H1 (cell line): ENCODE results near the gene ZNF212. TPM values are rescaled to one million over a fixed set of nuclear protein-coding genes. Genes with fewer than 3 reads are reported as not detected.

Source experiments
- CTCF ChIA-PET: fragments of 300-600 bp; sonication (Branson Sonifier 250); formaldehyde crosslinking; loops from one replicate; lab custom pipeline; 2021; ENCODE audit not compliant: partially characterized antibody; lab: Charles Lee
- POLR2A ChIA-PET: fragments of 300-600 bp; sonication (Branson Sonifier 250); formaldehyde crosslinking; loops from one replicate; lab custom pipeline; 2021; ENCODE audit warnings: inconsistent platforms; ENCODE audit not compliant: partially characterized antibody; lab: Charles Lee
- DNase-seq, 2 experiments: peaks; one replicate each; pipeline versions ENCODE4 v3.0.0 to v3.0.0-alpha.2; 2010 to 2022; ENCODE audit warnings: low spot score in 2 of 2, low read depth in 1 of 2, mixed read lengths in 1 of 2
- FAIRE-seq: peaks from 2 replicates; lab custom pipeline; 2011; peaks lifted over from hg19 to GRCh38; lab: Jason Lieb, UNC
- H2AFZ ChIP-seq: 2 replicates; pipeline ENCODE4 v1.8.1; 2012; ENCODE audit warnings: low read length, inconsistent platforms
- H2AK5ac ChIP-seq: 2 replicates; pipeline ENCODE4 v1.6.1; 2013; ENCODE audit warnings: low read depth, low read length
- H2BK120ac ChIP-seq: replicated peaks from 2 replicates; pipeline ENCODE3; 2013; ENCODE audit warnings: low read depth, low read length, inconsistent platforms
- H2BK12ac ChIP-seq: 2 replicates; pipeline ENCODE4 v1.6.1; 2013; ENCODE audit warnings: low read depth, low read length
- H2BK15ac ChIP-seq: 2 replicates; pipeline ENCODE4 v1.6.1; 2013; ENCODE audit warnings: low read length
- H2BK20ac ChIP-seq: 2 replicates; pipeline ENCODE4 v1.6.1; 2013; ENCODE audit warnings: low read length
- H2BK5ac ChIP-seq: 2 replicates; pipeline ENCODE4 v1.6.1; 2013; ENCODE audit warnings: low read depth, low read length
- H3K14ac ChIP-seq: 2 replicates; pipeline ENCODE4 v1.6.1; 2013; ENCODE audit warnings: inconsistent platforms; ENCODE audit not compliant: insufficient read length
- H3K18ac ChIP-seq: 2 replicates; pipeline ENCODE4 v1.6.1; 2013; ENCODE audit warnings: low read length; ENCODE audit errors: extremely low read depth
- H3K23ac ChIP-seq: 2 replicates; pipeline ENCODE4 v1.6.1; 2013; ENCODE audit warnings: inconsistent platforms; ENCODE audit not compliant: insufficient read length
- H3K23me2 ChIP-seq: 2 replicates; pipeline ENCODE4 v1.6.1; 2013; ENCODE audit warnings: low read depth, low read length
- H3K27ac ChIP-seq: 2 replicates; pipeline ENCODE4 v1.6.1; 2011; ENCODE audit warnings: low read depth, low read length, inconsistent platforms
- H3K27me3 ChIP-seq, 4 experiments: replicated peaks in 1 of 4; 1 replicate in 1 of 4; 2 replicates in 3 of 4; pipeline versions ENCODE4 v1.6.1 to v1.8.1; 2011 to 2013; ENCODE audit warnings: low read length in 3 of 4, mild to moderate bottlenecking in 3 of 4, inconsistent platforms in 2 of 4, mixed read lengths in 2 of 4, moderate library complexity in 1 of 4; ENCODE audit not compliant: control insufficient read depth in 3 of 4, insufficient read depth in 3 of 4; ENCODE audit errors: extremely low read depth in 1 of 4
- H3K36me3 ChIP-seq, 4 experiments: 2 replicates each; pipeline versions ENCODE4 v1.6.1 to v1.8.1; 2011 to 2013; ENCODE audit warnings: mild to moderate bottlenecking in 4 of 4, low read length in 3 of 4, moderate library complexity in 2 of 4, control low read depth in 1 of 4, inconsistent platforms in 1 of 4; ENCODE audit not compliant: insufficient read depth in 4 of 4, control insufficient read depth in 2 of 4
- H3K4ac ChIP-seq: replicated peaks from 2 replicates; pipeline ENCODE3; 2013; ENCODE audit warnings: low read length, low read depth, mixed read lengths, inconsistent platforms; ENCODE audit not compliant: insufficient read length
- H3K4me1 ChIP-seq, 4 experiments: replicated peaks in 1 of 4; 1 replicate in 1 of 4; 2 replicates in 3 of 4; pipeline versions ENCODE4 v1.6.1 to v1.8.1; 2011 to 2013; ENCODE audit warnings: low read length in 3 of 4, inconsistent platforms in 2 of 4, mixed read lengths in 1 of 4; ENCODE audit not compliant: insufficient read depth in 4 of 4, control insufficient read depth in 3 of 4
- H3K4me2 ChIP-seq, 2 experiments: 2 replicates each; pipeline versions ENCODE4 v1.6.1 to v1.8.1; 2011 to 2013; ENCODE audit warnings: low read depth in 2 of 2, low read length in 2 of 2, control low read depth in 1 of 2, inconsistent platforms in 1 of 2, mild to moderate bottlenecking in 1 of 2; ENCODE audit not compliant: insufficient read depth in 1 of 2
- H3K4me3 ChIP-seq, 4 experiments: fragments of 200-600, 300-600 bp in 1 of 4; sonication (generic), shearing (Covaris generic), sonication (Bioruptor Twin) in 1 of 4; 2 replicates each; pipeline versions ENCODE4 v1.5.1 to v1.8.1; 2011 to 2016; ENCODE audit warnings: low read length in 4 of 4, low read depth in 3 of 4, control low read depth in 2 of 4, inconsistent platforms in 2 of 4, mild to moderate bottlenecking in 2 of 4, mixed read lengths in 1 of 4, moderate library complexity in 1 of 4; ENCODE audit not compliant: insufficient read depth in 2 of 4; ENCODE audit errors: extremely low read depth in 1 of 4
- H3K56ac ChIP-seq: replicated peaks from 2 replicates; pipeline ENCODE3; 2013; ENCODE audit warnings: low read depth, mild to moderate bottlenecking, mixed read lengths, low read length, inconsistent platforms; ENCODE audit not compliant: insufficient read length
- H3K79me1 ChIP-seq: 2 replicates; pipeline ENCODE4 v1.6.1; 2013; ENCODE audit warnings: low read depth, low read length, control low read depth
- H3K79me2 ChIP-seq, 2 experiments: 2 replicates each; pipeline versions ENCODE4 v1.6.1 to v1.8.1; 2012 to 2013; ENCODE audit warnings: low read length in 2 of 2, mild to moderate bottlenecking in 2 of 2, inconsistent platforms in 1 of 2; ENCODE audit not compliant: insufficient read depth in 2 of 2, control insufficient read depth in 1 of 2
- H3K9ac ChIP-seq, 4 experiments: replicated peaks in 1 of 4; 1 replicate in 1 of 4; 2 replicates in 3 of 4; pipeline versions ENCODE4 v1.6.1 to v1.8.1; 2011 to 2013; ENCODE audit warnings: low read depth in 3 of 4, low read length in 3 of 4, control low read depth in 2 of 4, mild to moderate bottlenecking in 2 of 4, moderate library complexity in 2 of 4, inconsistent platforms in 1 of 4; ENCODE audit errors: extremely low read depth in 1 of 4
- H3K9me3 ChIP-seq, 2 experiments: 2 replicates each; pipeline versions ENCODE4 v1.6.1 to v1.8.1; 2012 to 2013; ENCODE audit warnings: mild to moderate bottlenecking in 2 of 2, moderate library complexity in 2 of 2, control low read depth in 1 of 2, inconsistent platforms in 1 of 2, low read depth in 1 of 2, low read length in 1 of 2, mixed read lengths in 1 of 2; ENCODE audit not compliant: insufficient read depth in 2 of 2
- H4K20me1 ChIP-seq, 2 experiments: replicated peaks in 1 of 2; 2 replicates each; pipeline versions ENCODE3 to v1.8.1; 2011 to 2013; ENCODE audit warnings: inconsistent platforms in 2 of 2, low read length in 2 of 2, mild to moderate bottlenecking in 1 of 2; ENCODE audit not compliant: insufficient read depth in 2 of 2, control insufficient read depth in 1 of 2
- H4K5ac ChIP-seq: 2 replicates; pipeline ENCODE4 v1.6.1; 2013; ENCODE audit warnings: low read length, low read depth, mixed read lengths, inconsistent platforms; ENCODE audit not compliant: insufficient read length
- H4K8ac ChIP-seq: 2 replicates; pipeline ENCODE4 v1.8.0; 2013; ENCODE audit warnings: mild to moderate bottlenecking, moderate library complexity, low read length, inconsistent platforms; ENCODE audit not compliant: insufficient read depth; ENCODE audit errors: extremely low read depth
- H4K91ac ChIP-seq: replicated peaks from 2 replicates; pipeline ENCODE3; 2013; ENCODE audit warnings: low read length, mixed read lengths, inconsistent platforms; ENCODE audit not compliant: insufficient read length
- CREB1 ChIP-seq: IDR thresholded peaks from 2 replicates; pipeline ENCODE4 v1.6.1; 2012; ENCODE audit warnings: inconsistent platforms
- WGBS, 2 experiments: shearing (Covaris generic) in 1 of 2; methylation state at CpG; one replicate each; pipeline versions ENCODE4 v1.1.6 to v1.1.7; 2013 to 2015; ENCODE audit warnings: low lambda C conversion rate in 2 of 2, mixed read lengths in 2 of 2, inconsistent platforms in 1 of 2, low coverage in 1 of 2, missing lambda C conversion rate in 1 of 2; ENCODE audit not compliant: insufficient replicate concordance in 2 of 2, insufficient coverage in 1 of 2, insufficient read length in 1 of 2; ENCODE audit errors: extremely low coverage in 1 of 2, missing lambda C conversion rate in 1 of 2; 5-methylcytosine and 5-hydroxymethylcytosine counted together
- polyA plus RNA-seq, 7 experiments: library from polyadenylated mRNA; depleted of rRNA in 3 of 7; stranded (reverse) in 5 of 7; unstranded in 2 of 7; fragments of >200 nt in 5 of 7; fragments of 200-250 nt in 2 of 7; gene quantifications; 1 replicate in 5 of 7; 2 replicates in 1 of 7; 4 replicates in 1 of 7; pipeline versions ENCODE4 v1.2.1 to v1.2.3, GENCODE V29; 2011 to 2013; ENCODE audit warnings: missing spikeins in 2 of 7, mixed read lengths in 2 of 7
- total RNA-seq: library from RNA; stranded (reverse); fragmentation: NEBNext Ultra II Directional; extraction: Animal tissue kit (Norgen Biotek cat#: 25700); gene quantifications from 2 replicates; pipeline ENCODE4 v1.2.1, GENCODE V29; 2021

The ZNF212 gene
- total and polyA plus RNA-seq, 2 of the 8 experiments (the other 6 are each of a cell fraction or from before 2014, with no cell fraction given), result 6.7 to 19.3 TPM

- no peak overlapping the region for H4K8ac ChIP-seq
- no peak overlapping the region for H3K4me3 ChIP-seq
- peaks cover 13 to 56% (median 39%) of the 10 kb centered on the region in 4 experiments for H3K36me3 ChIP-seq
- no peak overlapping the region for H3K23ac ChIP-seq
- H4K91ac ChIP-seq, result no peak overlapping the region
- H3K23me2 ChIP-seq, result no peaks in the 10 kb centered on the region
- H3K14ac ChIP-seq, result no peak overlapping the region
- DNase-seq (no peak), FAIRE-seq (no peak)
- H3K4ac ChIP-seq, result no peak overlapping the region
- no peak overlapping the region for H2BK12ac ChIP-seq
- H4K5ac ChIP-seq, result no peak overlapping the region
- no peak overlapping the region for H2BK5ac ChIP-seq
- H2BK15ac ChIP-seq, result no peak overlapping the region
- no peak overlapping the region for H3K9ac ChIP-seq
- POLR2A ChIA-PET, result interaction anchor here (3.2 kb wide), 1 partner anchor 8 kb away, joined by 8 read pairs; the partner anchor contains the start of gene ZNF783
- no peaks in the 10 kb centered on the region for H3K4me1 ChIP-seq
- no peak overlapping the region for H2AK5ac ChIP-seq
- H2AFZ ChIP-seq, result no peak overlapping the region
- H3K27me3 ChIP-seq, result no peaks in the 10 kb centered on the region
- H3K79me2 ChIP-seq, result peaks cover 0 to 6% of the 10 kb centered on the region in 2 experiments; a peak in 1 of 4 replicates
- no peak overlapping the region for H2BK20ac ChIP-seq
- no peak overlapping the region for H3K4me2 ChIP-seq
- no peak overlapping the region for H3K56ac ChIP-seq
- peaks cover 3 to 4% of the 10 kb centered on the region in 2 experiments for H4K20me1 ChIP-seq
- H2BK120ac ChIP-seq, result no peak overlapping the region
- CTCF ChIA-PET, result interaction anchor here (0.6 to 2.9 kb wide), 6 partner anchors 15 to 153 kb away, joined by 3 to 13 read pairs (median 3); no protein-coding TSS in a partner anchor
- no peak overlapping the region for H3K18ac ChIP-seq
- H3K27ac ChIP-seq, result no peak overlapping the region
- H3K79me1 ChIP-seq, result no peaks in the 10 kb centered on the region; the same call in 1 of the 2 replicates
- 89% methylated on average over 7 of the region's 7 CpGs; no CpG with 5 or more reads in 1 of the 2 experiments for WGBS, 2 experiments
- H3K9me3 ChIP-seq, result no peaks in the 10 kb centered on the region
- no peak for TF ChIP-seq CREB1
Observed at GRCh38 chr7:149253665-149254064, 14.2 kb downstream of the ZNF212 start.
